Jurkat, Clone E6-1 (cell line): ENCODE data around the gene RIBC1. TPM values are rescaled to one million over a fixed set of nuclear protein-coding genes. Genes with fewer than 3 reads are reported as not detected.
"Not testable (repeated sequence)": the region's sequence is repeated elsewhere in the genome, so short reads cannot be mapped to it uniquely, and the experiment has no call there.

Source experiments
- DNase-seq: peaks from one replicate; pipeline ENCODE4 v3.0.0-alpha.2; 2011; ENCODE audit warnings: low read depth, low spot score
- H3K4me3 ChIP-seq: 2 replicates; pipeline ENCODE4 v1.5.1; 2011; ENCODE audit warnings: mild to moderate bottlenecking, low read length, control low read depth, moderate library complexity
- polyA plus RNA-seq: library from polyadenylated mRNA; unstranded; fragments of >200 nt; gene quantifications from one replicate; pipeline ENCODE4 v1.2.1, GENCODE V29; 2012; ENCODE audit warnings: missing spikeins; ENCODE audit not compliant: insufficient read length, insufficient read depth

RIBC1 gene
- 1.00 TPM for polyA plus RNA-seq

DNA sequence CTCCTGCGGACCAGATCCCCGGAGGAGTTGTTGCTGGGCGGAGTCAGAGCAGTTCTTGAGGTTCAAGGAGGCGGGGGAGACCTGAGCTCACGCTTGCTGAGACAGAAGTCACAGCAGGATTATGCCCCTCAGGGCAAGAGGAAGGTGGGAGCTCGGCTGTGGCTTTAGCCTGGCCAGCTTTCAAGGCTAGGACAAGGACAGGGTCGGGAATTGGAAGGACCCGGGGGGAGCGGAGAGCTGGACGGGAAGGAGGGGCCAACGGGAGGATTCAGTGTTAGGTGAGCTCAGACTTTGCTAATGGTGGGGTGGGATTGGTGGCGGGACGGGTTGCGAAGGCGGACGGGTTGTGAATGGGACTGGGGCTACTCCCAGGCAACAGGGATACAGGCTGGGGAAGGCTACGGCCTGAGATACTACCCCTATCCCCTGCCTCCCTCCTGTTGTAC, at the start of gene RIBC1:
Gene RIBC1, plus strand, starts transcription at position 13 of the 446 bp plus-strand sequence. CDS start 3,404 bp downstream, outside the sequence.
- no peak for DNase-seq
- H3K4me3 ChIP-seq: peak within 1 kb of the TSS; percentile 73

DNA sequence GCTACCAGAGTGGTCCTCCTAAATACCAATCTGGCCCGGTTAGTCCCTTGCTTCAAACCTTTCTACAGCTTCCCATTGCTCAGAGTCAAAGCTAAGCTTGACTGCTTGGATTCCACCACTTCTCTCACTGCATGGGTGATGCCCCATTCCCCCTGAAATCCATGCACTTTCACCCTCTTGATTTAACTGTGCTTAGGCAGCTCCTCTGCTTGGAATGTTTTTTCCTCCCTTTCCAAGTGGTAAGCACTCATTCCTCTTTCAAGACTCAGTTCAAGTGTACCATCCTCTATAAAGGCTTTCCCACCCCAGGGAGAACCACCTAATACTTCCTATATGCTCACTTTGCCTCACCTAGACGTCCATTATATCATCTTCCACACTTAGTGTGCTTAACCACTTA, 49.4 kb upstream of the RIBC1 start:
- no peak for DNase-seq
- H3K4me3 ChIP-seq: no peak overlapping the region

DNA sequence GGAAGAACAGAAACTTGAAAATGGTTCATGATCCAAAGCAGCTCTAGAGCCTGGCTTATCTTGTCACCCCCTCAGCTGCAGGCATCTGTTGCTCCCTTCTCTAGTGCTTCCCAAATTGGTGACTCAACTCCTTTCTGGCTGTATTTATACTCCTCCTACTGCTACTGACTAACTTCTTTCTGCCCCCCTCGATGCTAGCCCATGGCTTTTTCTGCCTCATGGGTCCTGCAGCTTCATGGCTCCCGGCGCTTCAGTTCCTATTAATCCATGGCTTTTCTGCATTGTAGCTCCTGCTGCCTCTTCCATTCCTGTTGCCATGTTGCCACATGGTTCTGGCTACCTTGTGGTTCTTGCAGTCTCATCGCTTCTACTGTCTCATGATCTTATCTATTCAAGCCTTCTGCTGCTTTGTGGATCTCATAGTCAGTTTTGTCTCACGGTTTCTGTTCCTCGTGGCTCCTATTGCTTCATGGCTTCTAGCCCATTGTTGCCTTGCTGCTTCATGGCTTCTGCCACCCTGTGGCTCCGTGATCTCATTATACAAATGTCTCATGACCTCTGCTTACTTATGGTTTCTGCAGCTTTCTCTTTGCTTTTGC, 48.4 kb upstream of the RIBC1 start:
- no peak overlapping the region for H3K4me3 ChIP-seq
- DNase-seq: no peak

DNA sequence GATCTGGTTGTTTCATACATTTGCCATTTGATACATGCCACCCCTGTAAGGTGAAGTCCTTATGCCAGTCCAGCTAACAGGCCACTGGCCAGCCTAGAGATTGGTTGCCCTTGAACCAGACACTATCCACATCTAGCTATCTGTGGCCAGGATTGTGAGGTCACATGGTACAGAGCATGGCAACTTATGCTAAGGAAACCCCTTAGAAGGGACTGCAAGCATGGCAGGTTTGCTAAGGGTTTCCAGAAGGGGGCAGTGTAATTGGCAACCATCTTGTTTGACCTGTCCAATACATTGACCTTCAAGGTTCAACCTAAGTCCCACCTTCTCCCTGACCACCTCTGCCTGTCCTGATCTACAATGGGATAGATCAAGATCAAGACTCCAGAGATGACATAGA, 47.8 kb upstream of the RIBC1 start:
- no peak for DNase-seq

DNA sequence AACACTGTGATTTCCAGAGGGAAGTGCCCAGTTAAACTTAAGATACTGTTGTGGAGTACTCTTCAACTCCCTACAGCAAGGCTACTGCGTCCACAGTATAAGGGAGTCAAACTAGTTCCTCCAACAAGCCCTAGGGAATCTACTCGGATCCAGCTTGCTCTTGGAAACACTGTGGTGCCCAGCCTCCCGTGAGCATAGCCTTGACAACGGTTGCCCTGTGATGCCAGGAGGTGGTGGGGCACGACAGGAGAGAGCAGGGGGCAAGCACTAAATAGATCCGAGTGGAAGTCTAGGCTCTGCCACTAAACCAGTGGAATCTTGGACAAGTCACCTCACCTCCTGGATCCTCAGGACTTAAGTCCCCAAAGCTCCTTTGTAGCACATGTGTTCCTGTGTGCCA, 45.8 kb upstream of the RIBC1 start:
- no peak for DNase-seq

More for the DNA sequence above, 47.8 kb upstream of the RIBC1 start:
- H3K4me3 ChIP-seq: no peak overlapping the region

DNA sequence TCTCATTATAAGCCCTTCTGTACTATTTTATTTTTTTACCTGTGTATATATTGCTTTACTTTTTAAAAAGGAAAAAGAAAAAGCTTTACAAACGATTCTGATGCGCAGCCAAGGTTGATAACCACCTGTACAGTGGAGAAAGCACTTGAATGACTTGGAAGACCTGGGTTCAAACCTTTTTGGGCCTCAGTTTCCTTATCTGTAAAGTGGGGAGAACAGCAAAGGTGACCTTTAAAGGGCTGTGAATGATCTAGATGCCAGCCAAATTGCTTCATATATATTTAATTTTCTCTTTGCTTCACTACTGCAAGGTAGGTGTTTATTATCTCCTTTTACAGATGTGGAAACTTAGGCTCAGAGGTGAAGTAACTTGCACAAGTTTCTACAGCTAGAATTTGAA, 45.2 kb upstream of the RIBC1 start:
- no peak for DNase-seq
- H3K4me3 ChIP-seq: no peak overlapping the region

More for the DNA sequence above, 45.8 kb upstream of the RIBC1 start:
- H3K4me3 ChIP-seq: no peak overlapping the region

DNA sequence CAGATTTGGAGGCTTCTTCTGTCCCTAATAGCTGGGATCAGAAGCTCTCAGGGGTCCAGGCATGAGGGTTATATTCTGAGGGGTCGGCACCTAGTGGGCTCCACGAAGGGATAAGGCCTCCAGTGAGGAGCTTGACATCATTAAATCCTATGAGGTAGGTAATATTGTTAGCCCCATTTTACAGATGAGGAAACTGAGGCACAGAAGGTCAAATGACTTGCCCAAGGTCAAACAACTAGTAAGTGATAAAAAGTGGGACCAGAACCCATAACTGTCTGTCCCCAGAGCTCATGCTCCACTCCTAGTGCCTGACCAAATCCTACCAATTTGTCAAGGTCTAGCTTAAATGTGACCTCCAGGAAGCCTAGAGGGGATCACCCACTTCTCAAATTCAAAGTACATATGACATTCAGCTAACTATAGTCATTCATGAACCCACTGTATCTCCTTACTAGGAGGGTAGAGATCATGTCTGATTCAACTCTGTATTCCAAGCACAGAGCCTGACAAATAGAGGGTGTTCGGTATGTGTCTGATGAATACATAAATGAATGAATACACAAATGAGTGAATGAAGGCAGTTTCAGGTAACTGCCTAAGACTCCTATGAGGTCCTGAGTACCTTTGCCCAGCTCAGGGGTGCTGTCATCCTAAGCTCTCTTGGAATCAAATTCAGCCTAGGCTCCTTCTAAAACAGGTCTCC, 43.5 kb upstream of the RIBC1 start:
- no peak overlapping the region for H3K4me3 ChIP-seq
- no peak for DNase-seq

DNA sequence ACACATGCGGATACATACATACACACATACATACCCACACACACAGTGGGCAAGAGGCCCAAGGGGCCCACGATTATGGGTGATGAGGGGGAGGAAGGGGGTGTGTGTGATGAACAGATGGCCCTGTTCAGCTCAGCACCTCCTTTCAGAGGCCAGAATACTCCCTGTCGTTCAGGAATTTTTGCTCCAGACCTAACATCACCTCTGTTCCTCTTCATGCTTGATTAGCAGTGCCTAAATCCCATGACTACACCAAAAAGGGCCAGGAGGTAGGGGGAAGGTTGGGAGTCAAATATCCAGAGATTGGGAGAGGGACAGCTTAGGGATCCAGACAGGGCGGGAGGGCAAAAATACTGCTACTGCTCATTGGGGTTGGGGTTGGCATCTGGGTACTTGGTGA, 42.9 kb upstream of the RIBC1 start:
- DNase-seq: no peak
- H3K4me3 ChIP-seq: no peak overlapping the region

DNA sequence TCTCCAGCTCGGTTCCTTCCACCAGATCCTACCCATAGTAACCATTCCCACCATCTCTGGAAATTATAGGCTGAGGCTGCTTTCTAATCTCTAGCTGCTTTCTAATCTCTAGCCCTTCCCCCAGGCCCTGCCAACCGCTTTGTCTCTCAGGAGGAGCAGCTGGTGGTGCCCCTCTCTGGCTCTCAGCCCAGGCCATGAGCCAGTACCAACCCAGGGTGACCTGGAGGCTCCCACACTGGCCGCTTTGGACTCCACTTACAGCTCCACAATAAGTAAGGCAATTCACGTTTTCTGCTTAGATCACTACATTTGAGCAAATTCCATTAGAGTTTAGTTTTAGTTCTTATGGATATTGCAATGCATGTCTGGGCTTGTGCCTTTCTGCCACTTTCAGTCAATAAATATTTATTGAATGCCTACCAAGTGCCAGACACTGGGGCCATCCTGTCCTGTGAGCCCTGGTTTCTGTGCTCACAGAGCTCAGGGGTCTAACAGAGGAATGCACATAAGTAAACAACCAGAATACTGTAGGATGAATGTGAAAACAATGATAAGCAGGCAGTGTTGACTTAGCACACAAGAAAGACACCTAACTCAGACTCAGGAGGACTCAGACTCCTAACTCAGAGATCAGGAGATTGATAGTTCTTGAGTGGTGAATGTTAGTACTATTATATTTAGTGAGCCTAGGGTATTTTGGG, 39.1 kb upstream of the RIBC1 start:
- H3K4me3 ChIP-seq: no peak overlapping the region
- DNase-seq: no peak

DNA sequence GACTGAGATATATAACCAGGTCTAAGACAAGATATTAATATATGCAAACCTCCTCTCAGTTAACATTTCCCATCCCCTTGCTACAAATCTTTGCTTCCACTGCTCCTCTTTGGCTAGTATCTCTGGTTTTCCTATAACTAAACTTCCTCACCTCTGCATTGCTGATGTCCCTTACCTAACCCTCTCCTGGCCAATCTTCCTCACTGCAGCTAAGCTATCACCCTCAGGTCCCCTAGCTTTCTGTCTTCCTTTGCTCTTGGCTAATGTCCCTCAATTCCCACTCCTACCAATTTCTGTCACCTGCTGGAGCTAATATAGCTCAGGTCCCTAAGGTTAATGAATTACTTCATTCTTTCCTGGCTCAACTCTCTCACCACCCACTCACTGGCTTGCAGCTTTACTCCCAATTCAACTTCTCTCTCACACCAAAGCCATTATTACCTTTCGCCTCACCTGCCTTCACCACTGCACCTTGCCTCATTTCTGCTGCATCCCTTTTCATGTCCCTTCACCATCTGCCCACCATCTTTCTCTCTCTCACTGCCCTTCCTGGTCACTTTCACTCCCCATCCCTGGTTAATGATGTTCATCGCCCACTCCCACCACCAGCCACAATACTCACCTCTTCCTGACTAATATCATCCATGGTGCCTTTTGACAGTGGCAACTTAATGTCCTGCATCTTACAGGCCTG, 26.9 kb upstream of the RIBC1 start:
- H3K4me3 ChIP-seq: no peak overlapping the region
- DNase-seq: no peak

DNA sequence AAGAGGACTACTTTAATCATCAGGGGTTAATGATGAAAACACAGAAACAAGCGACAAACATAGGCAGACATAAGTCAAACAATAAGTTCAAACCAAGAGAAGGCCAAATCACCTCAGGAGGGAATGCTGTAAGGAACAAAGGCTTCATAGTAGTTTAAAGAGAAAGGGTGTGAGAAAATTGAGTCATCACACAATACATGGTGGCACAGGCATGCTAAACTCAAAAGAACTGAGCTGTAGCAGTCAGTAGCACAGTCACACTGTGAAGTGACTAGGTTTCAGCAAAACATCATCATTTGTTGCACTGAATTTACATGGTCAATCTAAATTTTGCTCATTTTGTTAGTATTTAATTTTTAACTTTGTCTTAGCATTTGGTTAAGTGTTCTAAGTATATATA, 24.5 kb upstream of the RIBC1 start:
- no peak for DNase-seq
- H3K4me3 ChIP-seq: no peak overlapping the region

DNA sequence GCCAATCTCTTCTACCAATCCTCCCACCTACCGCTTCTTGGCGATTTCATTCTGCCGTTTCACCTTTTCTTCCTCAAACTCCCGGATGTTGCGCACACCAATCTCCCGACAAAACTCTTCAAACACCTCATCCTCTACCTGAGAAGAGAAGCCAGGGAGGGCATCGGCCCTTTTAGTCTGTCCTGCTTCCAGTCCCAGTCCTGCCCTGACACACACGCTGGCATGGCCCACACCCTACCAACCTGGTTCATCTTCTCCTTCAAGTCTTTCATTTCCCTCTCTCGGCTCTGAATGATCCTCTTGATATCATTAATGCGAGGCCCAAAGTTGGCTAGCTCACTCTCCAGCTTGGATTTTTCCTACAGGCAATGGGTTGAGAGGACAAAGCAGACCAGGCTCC, 19.1 kb upstream of the RIBC1 start:
- no peak for DNase-seq

DNA sequence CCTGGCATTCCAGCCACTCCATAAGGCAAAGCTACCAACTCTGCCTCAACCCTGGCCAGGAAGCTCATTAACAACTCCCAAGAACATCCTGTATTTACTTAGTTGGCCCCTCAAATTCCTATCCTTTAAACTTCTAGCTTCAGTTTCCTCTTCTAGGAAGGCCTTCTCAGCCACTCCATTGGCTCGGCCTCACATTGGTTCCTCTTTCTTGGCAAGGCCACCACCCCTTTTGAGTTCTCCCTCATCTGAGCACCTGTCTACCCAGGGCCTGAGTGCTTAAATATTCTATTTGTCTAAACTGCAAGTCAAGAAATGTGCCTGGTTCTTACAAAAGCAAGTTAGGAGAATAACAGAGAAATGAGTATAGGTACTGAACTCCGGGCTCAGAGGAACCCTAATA, 10.2 kb upstream of the RIBC1 start:
- H3K4me3 ChIP-seq: no peak overlapping the region
- no peak for DNase-seq

More for the DNA sequence above, 19.1 kb upstream of the RIBC1 start:
- no peak overlapping the region for H3K4me3 ChIP-seq

DNA sequence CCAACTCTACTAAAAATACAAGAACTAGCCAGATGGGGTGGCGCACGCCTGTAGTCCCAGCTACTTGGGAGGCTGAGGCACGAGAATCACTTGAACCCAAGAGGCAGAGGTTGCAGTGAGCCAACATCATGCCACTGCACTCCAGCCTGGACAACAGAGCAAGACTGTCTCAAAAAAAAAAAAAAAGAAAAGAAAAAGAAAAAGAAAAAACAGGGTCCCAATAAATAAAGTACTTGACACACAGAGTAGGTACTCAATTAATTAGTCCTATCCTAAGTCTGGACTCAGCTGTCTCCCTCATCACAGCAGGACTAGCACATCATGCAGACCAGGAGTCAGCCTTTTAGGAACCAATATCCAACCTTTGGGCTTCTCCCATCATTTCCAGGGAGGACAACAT, 2.3 kb upstream of the RIBC1 start:
- DNase-seq, H3K4me3 ChIP-seq: not testable (repeated sequence)

DNA sequence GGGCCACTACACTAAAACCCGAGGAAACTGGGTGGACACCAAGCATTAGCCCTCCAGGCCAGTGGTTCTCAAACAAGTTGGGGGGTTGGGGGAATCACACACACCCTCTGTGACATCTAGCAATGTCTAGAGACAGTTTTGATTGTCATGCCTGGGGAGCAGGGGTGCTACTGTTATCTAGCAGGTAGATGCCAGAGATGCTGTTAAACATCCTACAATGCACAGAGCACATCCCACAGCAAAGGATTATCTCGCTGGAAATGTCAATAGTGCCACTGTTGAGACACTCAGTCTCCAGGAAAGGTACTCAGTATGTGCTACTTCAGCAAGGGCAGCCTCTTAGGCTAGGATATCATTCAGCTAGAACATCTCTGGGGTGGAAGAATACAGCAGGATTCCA, 1.5 kb upstream of the RIBC1 start:
- no peak for DNase-seq
- peak overlapping the region; percentile 73 for H3K4me3 ChIP-seq

DNA sequence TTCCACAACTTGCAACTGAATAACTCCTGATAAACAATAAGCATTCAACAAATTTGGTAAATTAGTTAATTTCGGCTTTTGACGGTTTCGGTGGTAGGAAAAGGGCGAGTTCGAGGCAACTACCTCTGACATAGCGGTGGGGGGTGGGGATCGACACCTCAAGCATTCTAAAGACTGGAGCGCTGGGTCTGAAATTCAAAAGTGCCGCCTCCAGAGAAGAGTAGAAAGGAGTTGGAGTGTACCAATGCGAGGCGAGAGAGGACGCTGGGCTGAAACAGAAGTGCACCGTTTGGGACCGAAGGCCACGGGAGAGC, 944 bp upstream of the RIBC1 start:
- peak overlapping the region; percentile 73 for H3K4me3 ChIP-seq
- no peak for DNase-seq

DNA sequence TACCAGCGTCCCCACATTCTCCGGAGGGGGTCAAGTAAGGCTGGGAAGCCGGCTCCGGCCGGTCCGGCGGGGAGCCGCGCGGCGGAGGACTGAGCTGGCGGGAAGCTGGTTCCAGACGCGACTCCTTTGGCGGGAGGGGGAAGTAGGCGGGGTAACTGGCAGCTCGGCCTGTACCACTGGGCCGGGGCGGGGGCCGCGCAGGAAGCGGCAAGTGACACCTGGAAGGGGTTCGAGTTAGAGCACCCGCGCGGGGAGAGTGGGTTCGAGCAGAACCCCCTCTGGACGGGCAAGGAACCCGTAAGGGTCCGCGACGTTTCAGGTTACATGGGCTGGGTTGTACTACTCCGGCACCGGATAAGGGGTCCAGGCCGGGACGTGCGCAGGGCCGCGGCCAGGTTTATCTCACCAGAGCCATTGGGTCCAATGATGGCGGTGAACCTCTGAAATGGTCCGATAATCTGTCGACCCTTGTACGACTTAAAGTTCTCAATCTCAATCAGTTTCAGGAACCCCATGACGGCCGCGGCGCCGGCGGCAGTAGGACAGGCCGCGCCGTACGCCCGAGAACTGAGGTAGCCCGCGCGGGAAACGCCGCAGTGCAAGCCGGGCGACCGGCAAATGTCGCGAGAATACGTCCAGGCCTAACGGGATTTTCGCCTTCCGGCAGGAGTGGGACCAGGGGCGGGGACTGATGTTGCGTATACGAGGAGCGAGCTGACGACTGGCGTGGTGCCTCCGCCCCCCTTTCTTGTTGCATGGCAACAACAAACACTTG, 400 bp upstream of the RIBC1 start, which contains the start of gene SMC1A:
Gene SMC1A, minus strand, starts transcription at position 569 of the 775 bp plus-strand sequence. Its CDS starts 54 bp downstream, at position 515.
- peak within 1 kb of the TSS; percentile 73 for H3K4me3 ChIP-seq
- DNase-seq: peak; percentile 95

DNA sequence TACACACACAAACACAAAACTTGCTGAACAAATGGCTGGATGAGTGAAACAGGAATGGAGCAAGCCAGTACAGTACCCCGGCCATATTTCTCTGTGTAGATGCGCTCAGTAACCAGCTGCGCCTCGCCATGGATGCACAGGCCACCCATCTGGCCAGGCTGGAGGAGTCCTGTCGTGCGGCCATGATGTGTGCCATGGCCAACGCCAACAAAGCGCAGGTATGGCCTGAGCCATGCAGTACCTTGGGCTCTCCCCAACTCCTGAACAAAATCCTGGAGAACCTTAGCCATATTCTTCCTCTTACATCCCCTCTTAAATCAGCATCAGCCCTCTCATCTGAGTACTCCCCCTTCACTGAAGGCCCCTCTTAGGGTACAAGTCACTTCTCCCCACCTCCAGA, 7.1 kb downstream of the RIBC1 start:
- no peak overlapping the region for H3K4me3 ChIP-seq
- no peak for DNase-seq

DNA sequence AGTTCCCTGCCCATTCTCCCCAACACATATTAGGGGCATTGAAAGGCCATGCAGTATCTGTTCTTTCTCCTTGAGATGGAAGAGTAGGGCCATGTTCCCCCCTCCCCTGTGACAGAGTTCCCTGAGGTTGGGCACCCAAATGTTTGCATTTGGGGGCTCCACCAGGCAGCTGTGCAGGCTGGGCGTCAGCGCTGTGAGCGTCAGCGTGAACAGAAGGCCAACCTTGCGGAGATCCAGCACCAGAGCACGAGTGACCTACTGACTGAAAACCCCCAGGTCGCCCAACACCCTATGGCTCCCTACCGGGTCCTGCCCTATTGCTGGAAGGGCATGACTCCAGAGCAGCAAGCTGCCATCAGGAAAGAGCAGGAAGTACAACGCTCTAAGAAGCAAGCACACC, 7.6 kb downstream of the RIBC1 start:
- H3K4me3 ChIP-seq: no peak overlapping the region
- no peak for DNase-seq
